Activated CD8-positive, alpha-beta memory T cell treated with anti-CD3 and anti-CD28 coated beads, Interleukin-2, amount 50 U/mL, for 24 hours (primary cell): ENCODE results near the gene ANKRD44.

Source experiments
- DNase-seq: peaks from one replicate; pipeline ENCODE4 v3.0.0-alpha.2; 2020; ENCODE audit errors: extremely low read depth

The ANKRD44 gene

GRCh38 chr2:196957881-196958525 is 352.6 kb downstream of the ANKRD44 start:
- DNase-seq: no peak

GRCh38 chr2:196957442-196957841 is 353.1 kb downstream of the ANKRD44 start:
- DNase-seq: no peak

- DNase-seq: no peak
Measured at GRCh38 chr2:196956069-196956468, 354.5 kb downstream of the ANKRD44 start.

DNA sequence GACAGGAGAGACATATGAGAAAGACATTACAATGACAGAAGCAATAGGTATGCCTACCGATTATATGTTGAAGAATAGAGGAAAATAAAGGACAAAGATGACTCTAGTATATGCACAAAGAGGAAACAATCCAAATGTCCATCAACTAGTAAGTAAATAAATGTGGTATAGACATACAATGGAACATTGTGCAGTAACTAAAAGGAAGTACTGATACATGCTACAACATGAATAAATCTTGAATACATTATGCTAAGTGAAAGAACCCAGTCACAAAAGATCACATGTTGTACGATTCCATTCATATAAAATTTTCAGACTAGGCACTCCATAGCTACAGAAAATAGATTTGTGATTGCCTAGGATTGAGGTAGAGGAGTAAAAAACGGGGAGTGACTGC is 355.5 kb downstream of the ANKRD44 start:
- DNase-seq: no peak

GRCh38 chr2:196954001-196954400 is 356.6 kb downstream of the ANKRD44 start:
- no peak for DNase-seq

GRCh38 chr2:196952936-196953335 is 357.6 kb downstream of the ANKRD44 start:
- no peak for DNase-seq

DNA sequence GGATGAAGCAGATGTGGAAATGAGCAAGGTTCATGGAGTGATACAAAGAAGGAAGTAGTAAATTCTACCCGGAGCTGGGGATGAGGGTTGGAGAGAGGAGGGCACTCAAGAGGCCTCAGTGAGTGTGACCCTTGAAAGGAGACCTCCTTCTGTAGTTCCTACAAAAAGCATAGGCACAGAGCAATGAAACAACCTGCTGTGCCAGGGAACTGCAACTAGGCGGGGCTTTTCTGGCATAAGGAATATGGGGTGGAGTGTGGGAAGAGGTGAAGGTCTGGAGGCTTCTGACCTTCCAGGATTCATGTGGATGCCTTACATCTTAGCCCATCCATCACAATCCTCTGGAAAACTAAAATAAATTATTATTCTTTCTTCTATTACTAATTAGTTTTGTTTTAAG is 358.6 kb downstream of the ANKRD44 start:
- no peak for DNase-seq

DNA sequence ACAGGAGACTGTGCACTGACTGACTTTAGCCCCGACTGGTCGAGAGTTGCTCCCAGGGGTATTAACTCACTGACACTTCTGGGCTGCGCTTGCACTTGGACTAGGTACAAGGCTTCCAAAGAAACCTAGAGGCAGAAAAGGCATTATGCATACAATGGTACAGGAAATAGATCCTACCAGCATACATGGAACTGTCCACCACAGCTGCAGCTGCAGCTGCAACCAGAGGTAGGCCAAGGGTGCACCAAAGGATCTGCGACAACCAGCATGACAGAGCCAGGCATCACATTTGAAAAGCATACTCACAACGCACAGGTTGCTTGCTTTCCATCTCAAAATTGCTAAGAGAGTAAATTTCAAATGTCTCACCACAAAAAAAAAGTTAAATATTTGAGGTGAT is 361.5 kb downstream of the ANKRD44 start:
- no peak for DNase-seq

DNA sequence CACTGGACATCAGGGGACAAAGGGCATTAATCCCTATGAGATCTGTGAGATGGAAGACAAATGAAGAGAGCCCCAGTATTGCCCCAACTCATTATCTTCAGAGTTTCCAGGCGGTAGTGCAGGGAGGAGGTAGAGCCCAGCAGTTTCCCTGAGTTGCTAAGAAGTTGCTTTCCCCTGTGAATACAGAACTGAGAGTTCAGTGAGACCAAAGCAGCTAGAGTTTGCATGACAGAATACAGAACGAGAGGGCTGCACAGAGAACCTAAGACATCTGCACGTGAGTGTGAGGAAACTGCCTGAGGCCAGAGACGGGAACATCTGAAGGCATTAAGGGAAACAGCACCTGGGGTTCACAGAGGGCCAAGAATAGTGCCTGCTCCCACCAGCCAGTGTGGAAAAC is 366.0 kb downstream of the ANKRD44 start:
- DNase-seq: no peak

- DNase-seq: no peak
Measured at GRCh38 chr2:196941398-196942078, 369.0 kb downstream of the ANKRD44 start.

GRCh38 chr2:196939371-196939770 is 371.2 kb downstream of the ANKRD44 start:
- no peak for DNase-seq
